Myocyte (in vitro differentiated cells): Measurements from ENCODE around the gene DLGAP5. TPM values are rescaled to one million over a fixed set of nuclear protein-coding genes. Genes with fewer than 3 reads are reported as not detected.

Experiments used
- DNase-seq: peaks from one replicate; pipeline ENCODE4 v3.0.0-alpha.2; 2012; ENCODE audit warnings: low read depth
- total RNA-seq: library from RNA; depleted of rRNA; stranded (reverse); fragments of >200 nt; gene quantifications from 2 replicates; pipeline ENCODE4 v1.2.3, GENCODE V29; 2014

DLGAP5 gene
- total RNA-seq, 1 donor from 2014 or later: 0.27 TPM

GRCh38 chr14:55114720-55115119, 76.7 kb downstream of the DLGAP5 start:
- no peak for DNase-seq

- DNase-seq: no peak
Observed at GRCh38 chr14:55111122-55111708, 80.2 kb downstream of the DLGAP5 start.

GRCh38 chr14:55109836-55110235, 81.5 kb downstream of the DLGAP5 start:
- DNase-seq: no peak

- DNase-seq: peak; percentile 98
Observed at GRCh38 chr14:55107766-55108554, 83.4 kb downstream of the DLGAP5 start.

DNA sequence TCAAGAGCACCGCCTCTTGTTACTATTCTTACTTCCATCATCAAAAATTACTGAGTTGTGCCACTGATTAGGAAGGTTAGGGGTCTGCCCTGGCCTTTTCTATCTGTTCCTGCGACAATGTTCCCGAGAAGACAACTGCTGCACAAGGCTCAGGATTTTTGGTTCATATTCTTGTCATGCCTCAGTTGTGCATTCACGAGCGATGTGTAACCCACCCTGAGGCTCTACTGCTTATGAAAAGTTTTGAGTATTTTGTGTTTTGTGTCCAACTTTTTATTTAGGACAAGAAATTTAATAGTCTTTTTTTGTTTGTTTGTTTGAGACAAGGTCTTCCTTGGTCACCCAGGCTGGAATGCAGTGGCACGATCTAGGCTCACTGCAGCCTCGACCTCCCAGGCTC, 85.4 kb downstream of the DLGAP5 start:
- DNase-seq: no peak

- DNase-seq: no peak
Observed at GRCh38 chr14:55103971-55104954, 87.1 kb downstream of the DLGAP5 start.

GRCh38 chr14:55103005-55103640, 88.3 kb downstream of the DLGAP5 start:
- peak; percentile 97 for DNase-seq

GRCh38 chr14:55102141-55102621, 89.2 kb downstream of the DLGAP5 start:
- DNase-seq: peak; percentile 98

- DNase-seq: no peak
Observed at GRCh38 chr14:55101698-55102097, 89.7 kb downstream of the DLGAP5 start.

GRCh38 chr14:55099756-55100155, 91.6 kb downstream of the DLGAP5 start:
- no peak for DNase-seq

GRCh38 chr14:55098561-55098898, 92.9 kb downstream of the DLGAP5 start:
- DNase-seq: no peak

Other genes starting within 250 kb of the DLGAP5 start
- 4.0 and 5.3 TPM in 2 replicates for gene WDHD1, start 164.5 kb downstream of the DLGAP5 start, total RNA-seq
- 23.9 and 24.7 TPM in 2 replicates for gene SOCS4, start 164.3 kb downstream of the DLGAP5 start, total RNA-seq
- 158 and 216 TPM in 2 replicates for gene MAPK1IP1L, start 139.9 kb downstream of the DLGAP5 start, total RNA-seq
- 223 and 256 TPM in 2 replicates for gene LGALS3, start 62.3 kb downstream of the DLGAP5 start, total RNA-seq
- 20.9 and 30.3 TPM in 2 replicates for gene FBXO34, start 79.8 kb upstream of the DLGAP5 start, total RNA-seq
- gene ATG14, start 220.2 kb upstream of the DLGAP5 start, total RNA-seq: 14.9 and 15.3 TPM in 2 replicates
- gene TBPL2, start 249.0 kb upstream of the DLGAP5 start, total RNA-seq: not detected in 2 replicates